PFSK-1 (cell line): Measurements from ENCODE around the gene LRP2.

Experiments used
- FOXP2 ChIP-seq: optimal IDR thresholded peaks from 2 replicates; pipeline ENCODE3; 2011; ENCODE audit warnings: borderline replicate concordance, control low read depth, inconsistent platforms; ENCODE audit not compliant: insufficient read depth; ENCODE audit errors: extremely low read length, extremely low read depth
- POLR2AphosphoS5 ChIP-seq: IDR thresholded peaks from 2 replicates; pipeline ENCODE4 v1.6.1; 2012; ENCODE audit warnings: low read depth, mild to moderate bottlenecking, control low read depth, low read length, moderate library complexity
- REST ChIP-seq, 2 experiments: IDR thresholded peaks; 2 replicates each; pipeline versions ENCODE4 v1.6.1 to v1.8.0; 2011 to 2012; ENCODE audit warnings: low read depth in 2 of 2, low read length in 2 of 2, control low read depth in 1 of 2, inconsistent platforms in 1 of 2, mild to moderate bottlenecking in 1 of 2, moderate library complexity in 1 of 2; ENCODE audit not compliant: insufficient read depth in 1 of 2
- SIN3A ChIP-seq: IDR thresholded peaks from 2 replicates; pipeline ENCODE4 v1.6.1; 2012; ENCODE audit warnings: mild to moderate bottlenecking, low read length, moderate library complexity, borderline replicate concordance; ENCODE audit not compliant: insufficient read depth
- TAF1 ChIP-seq: IDR thresholded peaks from 2 replicates; pipeline ENCODE4 v1.6.1; 2012; ENCODE audit warnings: low read length, control low read depth, borderline replicate concordance; ENCODE audit not compliant: insufficient read depth

LRP2 gene

GRCh38 chr2:169162613-169163012 is 199.7 kb downstream of the LRP2 start:
- TF ChIP-seq FOXP2 (no peak), SIN3A (no peak), TAF1 (no peak), POLR2AphosphoS5 (no peak), REST (IDR thresholded peaks at IDR 0.05; ENCODE audit: insufficient read depth in 1 of 2, low read depth in 2 of 2, low read length in 2 of 2) (no peak)

GRCh38 chr2:169160926-169161481 is 201.3 kb downstream of the LRP2 start:
- TF ChIP-seq POLR2AphosphoS5 (no peak), SIN3A (no peak), TAF1 (no peak), FOXP2 (no peak), REST (IDR thresholded peaks at IDR 0.05; ENCODE audit: insufficient read depth in 1 of 2, low read depth in 2 of 2, low read length in 2 of 2) (no peak)

GRCh38 chr2:169159686-169160085 is 202.6 kb downstream of the LRP2 start:
- no peak for TF ChIP-seq FOXP2
- no peak for TF ChIP-seq REST (IDR thresholded peaks at IDR 0.05; ENCODE audit: insufficient read depth in 1 of 2, low read depth in 2 of 2, low read length in 2 of 2)
- no peak for TF ChIP-seq TAF1
- TF ChIP-seq POLR2AphosphoS5 = no peak
- TF ChIP-seq SIN3A = no peak

- no peak for TF ChIP-seq POLR2AphosphoS5
- TF ChIP-seq REST (IDR thresholded peaks at IDR 0.05; ENCODE audit: insufficient read depth in 1 of 2, low read depth in 2 of 2, low read length in 2 of 2) = no peak
- TF ChIP-seq TAF1 = no peak
- no peak for TF ChIP-seq SIN3A
- no peak for TF ChIP-seq FOXP2
Measured at GRCh38 chr2:169158874-169159273, 203.5 kb downstream of the LRP2 start.

- no peak for TF ChIP-seq SIN3A
- TF ChIP-seq POLR2AphosphoS5 = no peak
- TF ChIP-seq REST (IDR thresholded peaks at IDR 0.05; ENCODE audit: insufficient read depth in 1 of 2, low read depth in 2 of 2, low read length in 2 of 2) = no peak
- no peak for TF ChIP-seq TAF1
- no peak for TF ChIP-seq FOXP2
Measured at GRCh38 chr2:169146220-169146619, 216.1 kb downstream of the LRP2 start.
